Astrocyte of the spinal cord (primary cell): ENCODE measurements around the gene BAZ2A.

Experiments used
- DNase-seq: peaks from one replicate; pipeline ENCODE4 v3.0.0; 2011; ENCODE audit warnings: low read depth, low spot score
- H3K4me3 ChIP-seq: 2 replicates; pipeline ENCODE4 v1.5.1; 2011; ENCODE audit warnings: low read depth, mild to moderate bottlenecking, low read length, moderate library complexity
- in situ Hi-C: cut with HindIII; loops from 2 replicates; pipeline ENCODE4 v1.10.0; 2017; ENCODE audit warnings: low sequenced_read_pairs
- TF ChIP-seq, protein P1 (sequence below): IDR thresholded peaks from 2 replicates; pipeline ENCODE4 v1.5.1; 2012; ENCODE audit warnings: low read depth, mild to moderate bottlenecking, low read length, inconsistent platforms

Gene BAZ2A

GRCh38 chr12:56568146-56568545 lies 62.0 kb downstream of the BAZ2A start:
- in situ Hi-C loops = no loop called here

DNA sequence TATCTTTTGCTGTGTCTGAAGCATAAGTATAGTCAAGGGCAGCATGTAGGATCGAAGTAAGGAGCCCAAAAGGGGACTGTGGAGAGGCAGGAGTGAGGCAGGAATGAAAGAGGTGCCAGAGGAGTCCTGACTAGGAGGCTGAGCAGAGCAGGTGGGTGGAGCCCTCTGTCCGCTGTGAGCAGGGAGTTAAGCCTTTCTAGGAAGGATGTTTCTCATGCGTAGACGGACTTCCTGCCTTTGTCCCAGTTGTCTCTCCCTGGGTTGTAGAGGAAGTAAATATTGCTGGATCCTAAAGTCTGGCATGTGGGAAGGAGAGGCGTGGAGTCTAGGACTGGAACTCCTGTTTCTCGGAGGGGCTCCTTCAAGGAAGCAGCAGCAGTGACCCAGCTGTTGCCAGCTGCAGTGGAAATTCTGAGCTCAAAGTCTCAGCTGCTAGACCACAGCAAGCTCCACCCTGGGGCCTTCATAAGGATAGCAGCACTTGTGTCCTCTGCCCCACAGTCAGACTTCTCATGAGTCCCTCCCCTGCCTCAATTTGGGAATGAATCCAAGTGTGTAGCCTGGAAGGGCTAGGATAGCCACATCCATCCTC lies 64.5 kb downstream of the BAZ2A start:
- H3K4me3 ChIP-seq = no peak overlapping the region
- TF ChIP-seq, protein P1, sequence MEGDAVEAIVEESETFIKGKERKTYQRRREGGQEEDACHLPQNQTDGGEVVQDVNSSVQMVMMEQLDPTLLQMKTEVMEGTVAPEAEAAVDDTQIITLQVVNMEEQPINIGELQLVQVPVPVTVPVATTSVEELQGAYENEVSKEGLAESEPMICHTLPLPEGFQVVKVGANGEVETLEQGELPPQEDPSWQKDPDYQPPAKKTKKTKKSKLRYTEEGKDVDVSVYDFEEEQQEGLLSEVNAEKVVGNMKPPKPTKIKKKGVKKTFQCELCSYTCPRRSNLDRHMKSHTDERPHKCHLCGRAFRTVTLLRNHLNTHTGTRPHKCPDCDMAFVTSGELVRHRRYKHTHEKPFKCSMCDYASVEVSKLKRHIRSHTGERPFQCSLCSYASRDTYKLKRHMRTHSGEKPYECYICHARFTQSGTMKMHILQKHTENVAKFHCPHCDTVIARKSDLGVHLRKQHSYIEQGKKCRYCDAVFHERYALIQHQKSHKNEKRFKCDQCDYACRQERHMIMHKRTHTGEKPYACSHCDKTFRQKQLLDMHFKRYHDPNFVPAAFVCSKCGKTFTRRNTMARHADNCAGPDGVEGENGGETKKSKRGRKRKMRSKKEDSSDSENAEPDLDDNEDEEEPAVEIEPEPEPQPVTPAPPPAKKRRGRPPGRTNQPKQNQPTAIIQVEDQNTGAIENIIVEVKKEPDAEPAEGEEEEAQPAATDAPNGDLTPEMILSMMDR = no peak
- DNase-seq = peak; percentile 81
- in situ Hi-C loops = no loop called here

More at GRCh38 chr12:56568146-56568545, 62.0 kb downstream of the BAZ2A start:
- H3K4me3 ChIP-seq = no peak overlapping the region
- DNase-seq = no peak
- TF ChIP-seq, protein P1 = no peak

GRCh38 chr12:56551070-56551469 lies 79.1 kb downstream of the BAZ2A start:
- no peak overlapping the region for H3K4me3 ChIP-seq
- in situ Hi-C loops = no loop called here
- DNase-seq = no peak
- TF ChIP-seq, protein P1 = no peak

GRCh38 chr12:56546680-56547079 lies 83.4 kb downstream of the BAZ2A start:
- no peak for DNase-seq
- TF ChIP-seq, protein P1 = no peak
- H3K4me3 ChIP-seq = no peak overlapping the region
- in situ Hi-C loops = no loop called here
